Measurements from ENCODE around the gene GALNT7. TPM values are rescaled to one million over a fixed set of nuclear protein-coding genes. Genes with fewer than 3 reads are reported as not detected.
A peak's percentile ranks its signal among the peaks of the same experiment; 100 is the strongest.

Gene GALNT7
- total and polyA plus RNA-seq, 8 donors, result 25.2 to 51.1 (median 37.4) TPM

- H3K4me3 ChIP-seq, result no peak overlapping the region
- H3K36me3 ChIP-seq, result no peaks in the 10 kb centered on the region
- no peak for TF ChIP-seq CTCF (IDR thresholded peaks at IDR 0.05)
- DNase-seq (no peak), ATAC-seq (no peak)
- no peaks in the 10 kb centered on the region for H3K9me3 ChIP-seq
- intact Hi-C loops (cut with DNase I), result no loop called here
- no peak overlapping the region for H3K27ac ChIP-seq
- H3K27me3 ChIP-seq, result no peaks in the 10 kb centered on the region
- peaks cover 6 to 7% of the 10 kb centered on the region in 2 donors for H3K4me1 ChIP-seq
These were observed 93.8 kb downstream of the GALNT7 start for GRCh38 chr4:173262375-173262774.

GRCh38 chr4:173264245-173264644, 95.6 kb downstream of the GALNT7 start:
- TF ChIP-seq CTCF (IDR thresholded peaks at IDR 0.05), result no peak
- no peak for ATAC-seq
- Histone ChIP-seq H3K4me3 (no peak overlapping the region), H3K27ac (no peak overlapping the region), H3K4me1 (peaks cover 6 to 7% of the 10 kb centered on the region in 2 donors), H3K9me3 (no peaks in the 10 kb centered on the region), H3K27me3 (no peaks in the 10 kb centered on the region), H3K36me3 (no peaks in the 10 kb centered on the region)
- no peak for DNase-seq
- intact Hi-C loops (cut with DNase I), result no loop called here

GRCh38 chr4:173264684-173265185, 96.1 kb downstream of the GALNT7 start:
- intact Hi-C loops (cut with DNase I), result no loop called here
- ATAC-seq (no peak), DNase-seq (peak in 2 of 4 donors; percentile 65 to 71)
- Histone ChIP-seq H3K9me3 (no peaks in the 10 kb centered on the region), H3K27me3 (no peaks in the 10 kb centered on the region), H3K4me3 (no peak overlapping the region), H3K27ac (no peak overlapping the region), H3K4me1 (peaks cover 6 to 7% of the 10 kb centered on the region in 2 donors), H3K36me3 (no peaks in the 10 kb centered on the region)
- TF ChIP-seq CTCF (IDR thresholded peaks at IDR 0.05), result no peak

GRCh38 chr4:173265751-173266150, 97.1 kb downstream of the GALNT7 start:
- Histone ChIP-seq H3K4me1 (peaks cover 7 to 9% of the 10 kb centered on the region in 2 donors), H3K36me3 (no peaks in the 10 kb centered on the region), H3K27ac (no peak overlapping the region), H3K9me3 (no peaks in the 10 kb centered on the region), H3K4me3 (no peak overlapping the region), H3K27me3 (no peaks in the 10 kb centered on the region)
- intact Hi-C loops (cut with DNase I), result no loop called here
- ATAC-seq (no peak), DNase-seq (no peak)
- no peak for TF ChIP-seq CTCF (IDR thresholded peaks at IDR 0.05)

GRCh38 chr4:173267711-173268110, 99.1 kb downstream of the GALNT7 start:
- Histone ChIP-seq H3K4me1 (peaks cover 7 to 9% of the 10 kb centered on the region in 2 donors), H3K9me3 (no peaks in the 10 kb centered on the region), H3K36me3 (no peaks in the 10 kb centered on the region), H3K27ac (no peak overlapping the region), H3K27me3 (no peaks in the 10 kb centered on the region), H3K4me3 (no peak overlapping the region)
- no peak for ATAC-seq
- intact Hi-C loops (cut with DNase I), result no loop called here
- no peak for TF ChIP-seq CTCF (IDR thresholded peaks at IDR 0.05)
- DNase-seq, result no peak
